ENCODE measurements around the gene HOTAIR.

The HOTAIR gene

GRCh38 chr12:54011665-54012532 lies 37.1 kb upstream of the HOTAIR start:
- no peak for DNase-seq (ENCODE audit: low read depth)

DNA sequence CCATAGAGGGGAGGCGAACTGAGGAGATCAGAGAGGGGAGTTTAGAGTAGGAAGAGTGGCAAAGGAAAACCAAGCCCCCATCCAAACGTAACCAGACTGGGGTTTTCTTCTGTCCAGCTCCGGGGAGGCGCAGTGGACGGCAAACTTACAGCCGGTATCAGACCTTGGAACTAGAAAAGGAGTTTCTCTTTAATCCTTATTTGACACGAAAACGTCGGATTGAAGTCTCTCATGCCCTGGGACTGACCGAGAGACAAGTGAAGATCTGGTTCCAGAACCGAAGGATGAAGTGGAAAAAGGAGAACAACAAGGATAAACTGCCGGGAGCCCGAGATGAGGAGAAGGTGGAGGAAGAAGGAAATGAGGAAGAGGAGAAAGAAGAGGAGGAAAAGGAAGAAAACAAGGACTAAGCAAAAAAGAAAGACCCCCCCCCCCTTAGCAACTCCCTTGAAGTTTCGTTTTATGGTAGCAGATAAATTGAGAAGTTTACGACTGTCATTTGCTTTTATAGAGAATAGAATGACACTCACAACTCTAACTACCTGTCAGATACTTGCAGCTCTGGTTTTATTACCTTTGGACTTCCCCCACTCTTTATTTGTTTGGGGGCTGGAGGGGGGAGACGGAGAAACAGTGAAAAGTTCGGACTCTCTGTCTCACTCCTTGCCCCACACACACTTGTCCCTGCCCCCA lies 36.4 kb upstream of the HOTAIR start:
- no peak for DNase-seq (ENCODE audit: low read depth)

DNA sequence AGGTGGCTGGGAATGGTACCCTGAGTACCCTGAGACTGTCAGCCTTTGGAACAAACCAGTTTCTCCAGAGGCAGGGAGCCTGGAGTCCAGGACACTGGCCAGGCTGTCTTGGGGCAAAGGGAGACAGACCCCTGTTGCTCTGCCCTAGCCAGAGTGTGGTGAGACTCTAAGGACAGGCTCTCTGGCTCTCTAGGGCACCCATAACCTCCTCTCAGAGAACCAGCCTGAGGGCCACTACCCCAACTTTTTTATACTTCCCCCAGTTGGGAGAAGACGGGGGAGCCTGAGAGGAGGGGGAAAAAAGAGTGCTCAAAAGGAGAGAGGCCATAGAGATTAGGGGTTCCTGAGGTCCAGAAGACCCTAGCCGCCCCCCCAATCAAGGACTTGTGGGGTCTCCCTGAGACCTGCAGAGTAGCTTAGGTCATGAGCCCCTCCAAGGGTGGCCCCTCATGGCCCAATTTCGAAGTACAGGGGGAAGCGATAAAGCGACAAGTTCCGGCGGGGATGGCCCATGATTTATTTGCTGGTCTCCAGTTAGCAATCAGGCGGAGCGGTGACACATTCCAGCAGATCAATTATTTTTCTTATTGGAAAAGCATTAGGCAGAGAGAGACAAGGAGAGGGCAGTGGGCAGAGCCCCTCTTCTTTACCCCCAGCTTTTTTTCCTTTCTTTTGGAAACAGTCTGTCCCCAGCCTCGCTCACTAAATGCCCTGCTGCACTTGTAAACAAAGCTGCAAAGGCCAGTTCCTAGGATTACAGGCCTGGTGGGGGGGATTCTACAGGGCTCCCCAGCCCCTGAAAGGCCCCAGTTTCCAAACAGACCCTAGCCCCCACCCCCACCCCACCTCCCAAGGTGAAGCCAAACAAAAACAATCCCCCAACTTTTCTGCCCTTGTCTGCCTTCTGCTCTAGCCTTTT lies 35.6 kb upstream of the HOTAIR start:
- no peak for DNase-seq (ENCODE audit: low read depth)

- DNase-seq (ENCODE audit: low read depth), result no peak
Measured at GRCh38 chr12:54009171-54010052, 34.7 kb upstream of the HOTAIR start.

GRCh38 chr12:54008260-54008552 lies 33.5 kb upstream of the HOTAIR start:
- no peak for DNase-seq (ENCODE audit: low read depth)

GRCh38 chr12:54007538-54008259 lies 32.9 kb upstream of the HOTAIR start:
- DNase-seq (ENCODE audit: low read depth), result no peak

DNA sequence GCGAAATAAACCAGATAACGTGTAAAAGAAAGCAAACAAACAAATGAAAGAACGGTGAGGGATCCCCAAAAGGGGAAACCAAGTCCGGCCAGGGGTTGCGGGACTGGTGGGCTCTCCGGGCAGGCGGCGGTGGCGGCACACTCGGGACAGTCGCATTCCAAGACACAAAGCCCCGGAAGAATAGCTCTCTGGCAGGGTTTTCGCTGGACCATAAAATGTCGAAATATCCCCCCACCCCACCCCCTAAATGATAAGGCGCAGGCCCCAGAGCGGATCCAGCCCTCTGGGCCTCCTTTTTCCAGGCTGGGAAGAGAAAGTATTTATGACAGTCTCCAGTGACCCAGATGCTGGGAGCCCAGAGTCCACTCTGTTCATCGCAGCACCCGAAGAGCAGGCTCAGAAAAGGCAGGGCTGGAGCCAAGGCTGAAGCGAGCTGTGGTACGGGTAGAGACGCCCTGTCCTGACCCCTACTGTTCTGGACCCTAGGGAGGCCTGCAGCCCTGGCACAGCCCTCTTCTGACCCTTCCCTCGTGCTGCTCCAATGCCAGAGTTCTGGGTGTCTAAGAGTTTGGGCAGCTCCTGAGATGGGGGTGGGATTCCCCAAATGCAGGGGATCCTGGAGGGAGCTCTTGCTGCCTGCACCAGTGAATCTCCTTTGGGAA lies 31.9 kb upstream of the HOTAIR start:
- no peak for DNase-seq (ENCODE audit: low read depth)

DNA sequence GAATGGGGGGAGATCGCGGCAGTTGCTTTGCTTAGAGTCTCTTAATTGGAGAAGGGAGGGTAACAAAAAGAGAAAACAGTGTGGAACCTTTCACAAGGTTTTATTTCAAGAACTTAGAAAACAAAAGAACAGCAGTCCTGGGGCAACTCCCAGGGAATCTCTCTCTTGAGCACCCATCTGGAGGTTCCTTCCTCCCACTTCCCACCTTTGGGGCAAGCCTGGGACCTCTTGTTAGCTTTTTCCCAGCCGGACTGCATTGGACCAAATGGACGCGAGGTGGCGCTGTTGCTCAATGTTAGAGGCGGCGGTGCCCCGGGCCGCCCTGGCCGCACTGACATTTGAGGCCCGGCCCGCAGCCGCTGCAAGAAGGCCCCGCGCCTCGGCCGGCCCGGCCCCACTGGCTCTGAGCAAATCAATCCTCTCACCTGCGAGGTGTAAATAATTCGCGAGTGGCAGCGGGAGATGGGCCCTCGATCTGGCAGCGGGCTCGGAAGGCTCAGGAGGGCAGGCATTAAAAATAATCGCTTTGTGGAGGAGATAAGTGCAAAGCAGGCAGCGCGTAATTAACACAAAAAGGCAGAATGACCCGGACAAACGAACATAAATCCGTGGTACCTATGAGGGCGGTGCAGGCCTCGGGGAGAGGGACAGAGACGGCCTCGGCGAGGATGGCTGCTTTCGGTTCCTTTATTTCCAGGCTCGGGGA lies 31.3 kb upstream of the HOTAIR start:
- DNase-seq (ENCODE audit: low read depth), result peak; percentile 74

DNA sequence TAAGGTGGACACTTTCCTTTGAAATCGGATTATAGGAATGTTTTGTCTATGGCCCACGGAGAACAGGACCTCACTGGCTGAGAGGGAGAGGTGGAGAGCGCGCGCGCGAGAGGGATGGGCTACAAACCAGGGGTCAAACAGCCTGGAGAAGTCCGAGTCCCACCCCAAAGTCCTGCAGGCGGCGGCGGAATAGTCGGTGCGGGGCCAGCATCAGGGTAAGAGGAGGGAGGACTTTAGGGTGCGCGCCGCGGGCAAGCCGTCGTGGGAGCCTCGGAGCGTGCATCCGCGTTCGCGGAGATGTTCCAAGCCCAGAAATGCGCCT lies 30.7 kb upstream of the HOTAIR start:
- DNase-seq (ENCODE audit: low read depth), result no peak

GRCh38 chr12:54004841-54005530 lies 30.2 kb upstream of the HOTAIR start:
- DNase-seq (ENCODE audit: low read depth), result no peak

- DNase-seq (ENCODE audit: low read depth), result no peak
Measured at GRCh38 chr12:54004063-54004840, 29.5 kb upstream of the HOTAIR start.

DNA sequence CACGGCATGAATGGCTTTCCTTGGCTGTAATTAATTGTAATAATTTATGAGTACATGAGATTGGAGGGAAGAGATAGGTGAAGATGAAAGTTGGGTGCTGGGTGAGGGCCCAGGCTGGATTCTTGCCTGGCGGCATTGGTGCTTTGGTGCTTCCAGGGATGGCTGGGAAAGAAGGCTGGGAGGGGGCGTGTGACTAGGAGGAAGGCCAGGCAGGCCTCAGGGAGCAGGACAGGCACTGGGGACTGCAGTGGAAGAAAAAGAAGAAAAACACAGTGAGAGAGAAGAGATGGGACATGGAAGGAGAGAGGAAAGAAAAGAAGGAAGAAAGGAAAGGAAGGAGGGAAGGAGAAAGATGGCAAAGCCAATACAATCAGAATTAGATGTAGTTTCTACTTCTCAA lies 28.9 kb upstream of the HOTAIR start:
- no peak for DNase-seq (ENCODE audit: low read depth)

GRCh38 chr12:54002915-54003389 lies 28.2 kb upstream of the HOTAIR start:
- DNase-seq (ENCODE audit: low read depth), result no peak

DNA sequence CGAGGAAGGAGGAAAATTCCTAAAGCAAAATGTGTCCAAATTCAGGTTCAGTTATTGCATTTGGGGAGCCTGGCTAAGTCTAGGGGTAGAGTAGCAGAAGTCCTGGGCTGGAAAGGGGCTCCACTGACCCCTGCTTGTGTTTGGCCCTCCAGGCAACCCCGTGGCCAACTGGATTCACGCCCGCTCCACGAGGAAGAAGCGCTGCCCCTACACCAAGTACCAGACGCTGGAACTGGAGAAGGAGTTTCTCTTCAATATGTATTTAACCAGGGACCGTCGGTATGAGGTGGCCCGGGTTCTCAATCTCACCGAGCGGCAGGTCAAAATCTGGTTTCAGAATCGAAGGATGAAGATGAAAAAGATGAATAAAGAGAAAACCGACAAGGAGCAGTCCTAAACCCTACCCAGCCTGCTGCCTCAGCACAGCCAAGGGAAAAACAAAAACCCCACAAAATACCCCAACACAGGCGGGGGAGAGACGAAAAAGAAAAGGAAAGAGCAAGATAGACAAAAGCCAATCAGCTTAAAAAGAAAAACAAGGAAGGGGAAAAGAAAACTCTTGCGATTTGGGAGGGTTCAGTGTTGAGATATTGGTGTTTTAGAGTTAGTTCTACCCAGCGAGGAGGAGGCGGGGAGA lies 27.6 kb upstream of the HOTAIR start:
- DNase-seq (ENCODE audit: low read depth), result no peak

GRCh38 chr12:54001283-54002187 lies 26.8 kb upstream of the HOTAIR start:
- no peak for DNase-seq (ENCODE audit: low read depth)

Data from activated T-helper 9 cell treated with anti-CD3 and anti-CD28 coated beads, Interleukin-2, amount 50 U/mL, for 16 hours (primary cell).